ENCODE results near the gene MCEE. TPM values are rescaled to one million over a fixed set of nuclear protein-coding genes. Genes with fewer than 3 reads are reported as not detected.
"Not testable (repeated sequence)": the region's sequence is repeated elsewhere in the genome, so short reads cannot be mapped to it uniquely, and the experiment has no call there.

MCEE gene
- total RNA-seq, 4 donors from 2014 or later, result 11.9 to 23.7 (median 19.1) TPM

- Histone ChIP-seq H3K27ac (no peak overlapping the region), H3K27me3 (no peaks in the 10 kb centered on the region), H3K4me3 (no peak overlapping the region), H3K9me3 (no peaks in the 10 kb centered on the region), H3K4me1 (no peaks in the 10 kb centered on the region), H3K36me3 (peaks cover 0 to 39% of the 10 kb centered on the region in 2 donors)
- 87 to 92% methylated on average over 2 of the region's 2 CpGs for WGBS, 2 donors (ENCODE audit: low coverage in 1 of 2)
- no peak for TF ChIP-seq CTCF (IDR thresholded peaks at IDR 0.05)
- no peak for ATAC-seq
Observed at GRCh38 chr2:71108091-71108490, 21.9 kb downstream of the MCEE start.

DNA sequence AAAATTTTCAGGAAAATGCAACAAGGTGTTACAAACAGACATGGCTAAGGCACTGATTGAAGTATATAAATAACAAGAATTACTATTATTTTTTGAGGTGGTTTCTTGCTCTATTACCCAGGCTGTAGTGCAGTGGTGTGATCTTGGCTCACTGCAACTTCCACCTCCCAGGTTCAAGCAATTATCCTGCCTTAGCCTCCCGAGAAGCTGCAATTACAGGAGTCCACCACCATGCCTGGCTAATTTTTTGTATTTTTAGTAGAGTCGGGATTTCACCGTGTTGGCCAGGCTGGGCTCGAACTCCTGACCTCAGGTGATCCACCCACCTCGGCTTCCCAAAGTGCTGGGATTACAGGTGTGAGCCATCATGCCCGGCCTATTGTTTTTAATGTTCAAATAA, 23.6 kb downstream of the MCEE start:
- 90 to 100% methylated on average over 2 to 6 of the region's 6 CpGs for WGBS, 2 donors (ENCODE audit: low coverage in 1 of 2)
- not testable (repeated sequence) for ATAC-seq, H3K4me3 ChIP-seq, H3K27me3 ChIP-seq, H3K27ac ChIP-seq, H3K9me3 ChIP-seq, H3K4me1 ChIP-seq
- peaks cover 0 to 34% of the 10 kb centered on the region in 2 donors for H3K36me3 ChIP-seq

- no peak for ATAC-seq
- no peaks in the 10 kb centered on the region for H3K4me1 ChIP-seq
- WGBS, 2 donors (ENCODE audit: low coverage in 1 of 2), result 90 to 100% methylated on average over 2 of the region's 5 CpGs
- peaks cover 0 to 14% of the 10 kb centered on the region in 2 donors for H3K36me3 ChIP-seq
- H3K27me3 ChIP-seq, result no peaks in the 10 kb centered on the region
- no peak overlapping the region for H3K27ac ChIP-seq
- no peak overlapping the region for H3K4me3 ChIP-seq
- no peaks in the 10 kb centered on the region for H3K9me3 ChIP-seq
- TF ChIP-seq POLR2AphosphoS5 (IDR thresholded peaks at IDR 0.05) (no peak), POLR2A (IDR thresholded peaks at IDR 0.05) (no peak), EP300 (IDR thresholded peaks at IDR 0.05) (no peak)
Observed at GRCh38 chr2:71103809-71104208, 26.2 kb downstream of the MCEE start.

- TF ChIP-seq POLR2A (IDR thresholded peaks at IDR 0.05) (no peak), EP300 (IDR thresholded peaks at IDR 0.05) (no peak), POLR2AphosphoS5 (IDR thresholded peaks at IDR 0.05) (no peak), CTCF (IDR thresholded peaks at IDR 0.05) (no peak)
- WGBS, 2 donors (ENCODE audit: low coverage in 1 of 2), result 68 to 77% methylated on average over 4 to 6 of the region's 6 CpGs
- Histone ChIP-seq H3K27me3 (no peaks in the 10 kb centered on the region), H3K9me3 (no peaks in the 10 kb centered on the region), H3K36me3 (peaks cover 0 to 8% of the 10 kb centered on the region in 2 donors), H3K4me3 (no peak overlapping the region), H3K4me1 (no peaks in the 10 kb centered on the region), H3K27ac (no peak overlapping the region)
- ATAC-seq, result no peak
Observed at GRCh38 chr2:71102981-71103681, 26.9 kb downstream of the MCEE start.

DNA sequence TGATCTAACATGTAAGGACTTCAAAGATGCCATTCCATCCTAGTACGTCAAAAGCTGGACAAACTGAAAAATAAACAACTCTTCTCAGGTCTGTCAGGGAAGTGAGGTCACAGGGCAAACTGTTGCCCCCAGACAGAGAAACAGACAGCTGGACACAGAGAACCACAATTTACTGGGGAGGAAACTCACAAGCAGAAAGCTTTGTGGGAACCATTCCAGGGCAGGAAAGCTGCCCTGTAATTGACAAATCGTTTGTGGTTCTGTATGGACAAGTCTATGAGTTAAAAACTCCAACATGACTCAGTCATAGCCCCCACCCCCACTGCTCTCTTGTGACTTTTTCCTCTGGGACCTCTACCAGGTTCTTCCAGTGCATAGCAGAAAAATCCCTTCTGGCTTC, 28.4 kb downstream of the MCEE start:
- Histone ChIP-seq H3K36me3 (no peaks in the 10 kb centered on the region), H3K4me1 (no peaks in the 10 kb centered on the region), H3K27me3 (no peaks in the 10 kb centered on the region), H3K9me3 (no peaks in the 10 kb centered on the region), H3K4me3 (no peak overlapping the region), H3K27ac (no peak overlapping the region)
- ATAC-seq, result no peak
- WGBS, 2 donors (ENCODE audit: low coverage in 1 of 2), result 36 to 39% methylated on average over 2 of the region's 2 CpGs
- TF ChIP-seq CTCF (IDR thresholded peaks at IDR 0.05), result no peak

- TF ChIP-seq EP300 (IDR thresholded peaks at IDR 0.05) (no peak), CTCF (IDR thresholded peaks at IDR 0.05) (peak; percentile 37 to 63 (median 42)), POLR2A (IDR thresholded peaks at IDR 0.05) (no peak)
- no peaks in the 10 kb centered on the region for H3K27me3 ChIP-seq
- no peaks in the 10 kb centered on the region for H3K4me1 ChIP-seq
- no peak for ATAC-seq
- no peaks in the 10 kb centered on the region for H3K9me3 ChIP-seq
- no peak overlapping the region for H3K4me3 ChIP-seq
- no peak overlapping the region for H3K27ac ChIP-seq
- 0 to 3% methylated on average over 3 of the region's 3 CpGs for WGBS, 2 donors (ENCODE audit: low coverage in 1 of 2)
- H3K36me3 ChIP-seq, result no peaks in the 10 kb centered on the region
Observed at GRCh38 chr2:71100195-71100964, 29.6 kb downstream of the MCEE start.

- H3K27ac ChIP-seq, H3K9me3 ChIP-seq, H3K4me3 ChIP-seq, ATAC-seq, H3K4me1 ChIP-seq, H3K36me3 ChIP-seq: not testable (repeated sequence)
- WGBS, 2 donors (ENCODE audit: low coverage in 1 of 2), result 100% methylated on average over 1 of the region's 33 CpGs; no CpG with 5 or more reads in 1 of the 2 donors
- peaks cover 24% of the 10 kb centered on the region for H3K27me3 ChIP-seq
Observed at GRCh38 chr2:71092491-71093260, 37.4 kb downstream of the MCEE start.

DNA sequence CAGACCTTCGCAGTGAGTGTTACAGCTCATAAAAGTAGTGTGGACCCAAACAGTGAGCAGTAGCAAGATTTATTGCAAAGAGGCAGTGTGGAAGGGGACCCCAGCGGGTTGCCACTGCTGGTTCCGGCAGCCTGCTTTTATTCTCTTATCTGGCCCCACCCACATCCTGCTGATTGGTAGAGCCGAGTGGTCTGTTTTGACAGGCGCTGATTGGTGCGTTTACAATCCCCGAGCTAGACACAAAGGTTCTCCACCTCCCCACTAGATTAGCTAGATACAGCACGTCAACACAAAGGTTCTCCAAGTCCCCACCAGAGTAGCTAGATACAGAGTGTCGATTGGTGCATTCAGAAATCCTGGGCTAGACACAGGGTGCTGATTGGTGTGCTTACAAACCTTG, 38.2 kb downstream of the MCEE start:
- not testable (repeated sequence) for H3K27ac ChIP-seq, ATAC-seq, H3K4me3 ChIP-seq, H3K36me3 ChIP-seq, H3K4me1 ChIP-seq, H3K9me3 ChIP-seq
- no CpG with 5 or more reads among the region's 9 CpGs for WGBS, 2 donors (ENCODE audit: low coverage in 1 of 2)
- H3K27me3 ChIP-seq, result peaks cover 24% of the 10 kb centered on the region

Data from gastroesophageal sphincter (tissue), 4 donors.